ENCODE measurements around the gene EYS. TPM values are rescaled to one million over a fixed set of nuclear protein-coding genes. Genes with fewer than 3 reads are reported as not detected.

Gene EYS
- total and polyA plus RNA-seq, 9 of the 15 experiments (the other 6 are each of a cell fraction or from before 2014, with no cell fraction given) = 0.03 to 0.36 (median 0.10) TPM; not detected in 2

GRCh38 chr6:63709148-63709547, 1997.9 kb downstream of the EYS start:
- Histone ChIP-seq H4K20me1 (replicated peaks; ENCODE audit: control insufficient read depth, insufficient read depth, low read length) (no peaks in the 10 kb centered on the region), H3K9me1 (ENCODE audit: control insufficient read depth, insufficient read depth, low read length) (no peaks in the 10 kb centered on the region), H3K9ac (ENCODE audit: insufficient read depth in 1 of 2, low read depth in 2 of 2, low read length in 2 of 2) (no peak overlapping the region), H3K79me2 (ENCODE audit: control insufficient read depth, insufficient read depth, low read length) (no peaks in the 10 kb centered on the region), H3K9me3 (replicated peaks; ENCODE audit: control insufficient read depth, insufficient read depth, low read depth, low read length) (no peaks in the 10 kb centered on the region), H3K4me3 (no peak overlapping the region), H3K27ac (ENCODE audit: extremely low read depth, low read depth, low read length) (no peak overlapping the region), H3K36me3 (ENCODE audit: control insufficient read depth, insufficient read depth, low read length) (peaks cover 89% of the 10 kb centered on the region), H2AFZ (ENCODE audit: low read depth, low read length) (no peak overlapping the region), H3K4me2 (ENCODE audit: insufficient read depth, low read length) (no peak overlapping the region), H3K4me1 (replicated peaks in 1 of 2; ENCODE audit: control insufficient read depth in 2 of 2, insufficient read depth in 2 of 2, low read length in 2 of 2) (no peaks in the 10 kb centered on the region), H3K27me3 (ENCODE audit: control insufficient read depth in 2 of 2, insufficient read depth in 2 of 2, low read length in 2 of 2) (no peaks in the 10 kb centered on the region)
- ChIA-PET CTCF (ENCODE audit: low intra/inter-chr PET ratio) (no interaction called here), POLR2A (interaction anchor here (1.4 kb wide), 1 partner anchor 9 kb away, joined by 4 read pairs; no protein-coding TSS in a partner anchor)
- ATAC-seq (no peak), FAIRE-seq (no peak), DNase-seq (ENCODE audit: extremely low read depth in 1 of 4, low spot score in 3 of 4) (no peak)
- no TSS peak for BruUV-seq (replicated peaks)
- in situ Hi-C loops (cut with MboI) (no loop called here), intact Hi-C loops (cut with micrococcal nuclease) (no loop called here)
- TF ChIP-seq BRF1 (IDR thresholded peaks at IDR 0.05; ENCODE audit: borderline replicate concordance, extremely low read depth, insufficient read length) (no peak), FOS (IDR thresholded peaks at IDR 0.05; ENCODE audit: extremely low read depth, insufficient read length) (no peak), EP300 (IDR thresholded peaks at IDR 0.05; ENCODE audit: low read length) (no peak), PHF21A (IDR thresholded peaks at IDR 0.05; ENCODE audit: borderline replicate concordance, low read depth) (no peak), SREBF1 (IDR thresholded peaks at IDR 0.05; ENCODE audit: borderline replicate concordance, low read depth, low read length) (no peak), ZNF644 (tag; IDR thresholded peaks at IDR 0.05; ENCODE audit: low read depth) (no peak), ZBTB12 (CRISPR knock-in tag; IDR thresholded peaks at IDR 0.05) (no peak), ARID4B (CRISPR knock-in tag; IDR thresholded peaks at IDR 0.05) (no peak), MEF2A (IDR thresholded peaks at IDR 0.05; ENCODE audit: control insufficient read depth, low read depth, low read length) (no peak), DPF2 (IDR thresholded peaks at IDR 0.05) (no peak), XRCC5 (IDR thresholded peaks at IDR 0.05; ENCODE audit: low read depth, low read length) (no peak), ZNF316 (IDR thresholded peaks at IDR 0.05) (no peak), PBX2 (CRISPR knock-in tag; IDR thresholded peaks at IDR 0.05; ENCODE audit: low read depth) (no peak), PBX2 (tag; conservative IDR thresholded peaks at IDR 0.05; ENCODE audit: low read depth) (no peak)
